HCT116 (cell line): ENCODE data around the gene COPB1. TPM values are rescaled to one million over a fixed set of nuclear protein-coding genes. Genes with fewer than 3 reads are reported as not detected.

Source experiments
- ATAC-seq: fragments of 200-7000 bp; cut with Tn5 transposase; 2 replicates; pipeline ENCODE4 v1.9.1; 2020; ENCODE audit warnings: mild to moderate bottlenecking, moderate library complexity
- BruUV-seq: library from RNA; stranded (reverse); fragments of 400-500 nt; replicated peaks from 2 replicates; lab custom pipeline; 2021; lab: Mats Ljungman, UMichigan
- CTCF ChIA-PET: fragments of 300-600 bp; sonication (Branson Sonifier 250); formaldehyde crosslinking; loops from one replicate; lab custom pipeline; 2021; ENCODE audit warnings: antibody characterized with exemption; lab: Charles Lee
- POLR2A ChIA-PET: fragments of 300-600, 350-600 bp; sonication (Branson Sonifier 250); formaldehyde crosslinking; loops from one replicate; lab custom pipeline; 2021; ENCODE audit warnings: antibody characterized with exemption; lab: Charles Lee
- RAD21 ChIA-PET, 2 experiments: fragments of 300-600 bp; sonication (Branson Sonifier 250); formaldehyde crosslinking; loops; one replicate each; lab custom pipeline; 2023; ENCODE audit warnings: low total read pairs in 2 of 2; ENCODE audit not compliant: uncharacterized antibody in 2 of 2, unreplicated experiment in 2 of 2, low non-redundant PET in 1 of 2; lab: Charles Lee
- DNase-seq: peaks from one replicate; pipeline ENCODE4 v3.0.0-alpha.2; 2010; ENCODE audit warnings: low read depth, low spot score
- H2AFZ ChIP-seq: fragments of 200-600 bp; shearing (Covaris generic), sonication (generic); 2 replicates; pipeline ENCODE4 v1.6.1; 2017; ENCODE audit warnings: low read depth, mixed run types, mixed read lengths, antibody characterized with exemption, low read length; ENCODE audit not compliant: poor library complexity, severe bottlenecking
- H3K27ac ChIP-seq: 2 replicates; pipeline ENCODE4 v1.5.1; 2012; ENCODE audit warnings: low read depth, low read length
- H3K27me3 ChIP-seq: fragments of 200-600 bp; sonication (generic); 2 replicates; pipeline ENCODE4 v1.6.1; 2016; ENCODE audit warnings: mixed run types, low read length, mixed read lengths; ENCODE audit not compliant: insufficient read depth
- H3K36me3 ChIP-seq, 2 experiments: fragments of 200-500 bp in 1 of 2; fragments of 200-600 bp in 1 of 2; sonication (Bioruptor generic) in 1 of 2; sonication (generic) in 1 of 2; 2 replicates each; pipeline versions ENCODE4 v1.5.1 to v1.6.1; 2014 to 2016; ENCODE audit warnings: low read length in 2 of 2, inconsistent platforms in 1 of 2, mixed read lengths in 1 of 2, mixed run types in 1 of 2; ENCODE audit not compliant: insufficient read depth in 2 of 2, control insufficient read depth in 1 of 2
- H3K4me1 ChIP-seq, 2 experiments: fragments of 200-600 bp in 1 of 2; sonication (generic) in 1 of 2; 2 replicates each; pipeline versions ENCODE4 v1.5.1 to v1.6.1; 2012 to 2017; ENCODE audit warnings: low read length in 2 of 2, inconsistent platforms in 1 of 2, mild to moderate bottlenecking in 1 of 2, mixed read lengths in 1 of 2, mixed run types in 1 of 2, moderate library complexity in 1 of 2; ENCODE audit not compliant: insufficient read depth in 2 of 2, control insufficient read depth in 1 of 2
- H3K4me2 ChIP-seq: fragments of 200-600 bp; sonication (generic); 2 replicates; pipeline ENCODE4 v1.6.1; 2017; ENCODE audit warnings: mixed run types, low read length, mixed read lengths
- H3K4me3 ChIP-seq, 2 experiments: fragments of 200-600 bp in 1 of 2; sonication (generic) in 1 of 2; replicated peaks in 1 of 2; 2 replicates each; pipeline ENCODE4 v1.5.1; 2011 to 2016; ENCODE audit warnings: low read length in 2 of 2, control low read depth in 1 of 2, low read depth in 1 of 2, mild to moderate bottlenecking in 1 of 2, mixed read lengths in 1 of 2, mixed run types in 1 of 2
- H3K79me2 ChIP-seq: fragments of 200-600 bp; sonication (generic); 2 replicates; pipeline ENCODE4 v1.6.1; 2017; ENCODE audit warnings: mild to moderate bottlenecking, mixed run types, low read length, moderate library complexity, mixed read lengths; ENCODE audit not compliant: insufficient read depth
- H3K9ac ChIP-seq: fragments of 200-600 bp; sonication (generic); 2 replicates; pipeline ENCODE4 v1.6.1; 2016; ENCODE audit warnings: low read length, mixed read lengths
- H3K9me2 ChIP-seq: fragments of 200-600 bp; sonication (generic), shearing (Covaris generic); 2 replicates; pipeline ENCODE4 v1.6.1; 2017; ENCODE audit warnings: mixed run types, mild to moderate bottlenecking, moderate library complexity; ENCODE audit not compliant: insufficient read depth
- H3K9me3 ChIP-seq, 2 experiments: fragments of 200-500 bp in 1 of 2; fragments of 200-600 bp in 1 of 2; sonication (Bioruptor generic) in 1 of 2; sonication (generic) in 1 of 2; 2 replicates each; pipeline ENCODE4 v1.6.1; 2014 to 2017; ENCODE audit warnings: low read length in 2 of 2, mixed read lengths in 2 of 2, inconsistent platforms in 1 of 2, low read depth in 1 of 2, mild to moderate bottlenecking in 1 of 2, mixed run types in 1 of 2, moderate library complexity in 1 of 2; ENCODE audit not compliant: control insufficient read depth in 1 of 2, insufficient read depth in 1 of 2
- H4K20me1 ChIP-seq: fragments of 200-600 bp; sonication (generic), shearing (Covaris generic); 2 replicates; pipeline ENCODE4 v1.6.1; 2017; ENCODE audit warnings: mixed run types, mild to moderate bottlenecking, moderate library complexity; ENCODE audit not compliant: insufficient read depth
- ATF3 ChIP-seq: IDR thresholded peaks from 2 replicates; pipeline ENCODE4 v1.6.1; 2012
- CBX3 ChIP-seq: IDR thresholded peaks from 2 replicates; pipeline ENCODE4 v1.6.1; 2012; ENCODE audit warnings: low read depth
- CTCF ChIP-seq, 3 experiments: fragments of 200-600 bp in 1 of 3; sonication (generic) in 1 of 3; IDR thresholded peaks in 2 of 3; conservative IDR thresholded peaks in 1 of 3; 2 replicates each; pipeline ENCODE4 v1.5.1; 2012 to 2017; ENCODE audit warnings: low read depth in 2 of 3, low read length in 2 of 3, antibody characterized with exemption in 1 of 3, borderline replicate concordance in 1 of 3, control low read depth in 1 of 3, mild to moderate bottlenecking in 1 of 3, mixed read lengths in 1 of 3, mixed run types in 1 of 3, moderate library complexity in 1 of 3; ENCODE audit not compliant: insufficient read depth in 1 of 3
- EGR1 ChIP-seq: IDR thresholded peaks from 2 replicates; pipeline ENCODE4 v1.6.1; 2012; ENCODE audit warnings: low read depth
- ELF1 ChIP-seq: IDR thresholded peaks from 2 replicates; pipeline ENCODE4 v1.6.1; 2012; ENCODE audit warnings: low read depth, borderline replicate concordance
- JUND ChIP-seq: IDR thresholded peaks from 2 replicates; pipeline ENCODE4 v1.6.1; 2012
- MAX ChIP-seq: IDR thresholded peaks from 2 replicates; pipeline ENCODE4 v1.6.1; 2012
- POLR2AphosphoS5 ChIP-seq: IDR thresholded peaks from 2 replicates; pipeline ENCODE4 v1.6.1; 2011; ENCODE audit warnings: mild to moderate bottlenecking, low read depth, low read length, moderate library complexity
- REST ChIP-seq: IDR thresholded peaks from 2 replicates; pipeline ENCODE4 v1.6.1; 2012; ENCODE audit warnings: low read depth
- intact Hi-C: fragments of 100-400 bp; cut with micrococcal nuclease; formaldehyde crosslinking; loops from 2 replicates; pipeline ENCODE4 v1.10.0; 2022
- total RNA-seq: library from RNA; stranded (reverse); gene quantifications from one replicate; pipeline ENCODE4 v1.2.1, GENCODE V29; 2021; ENCODE audit not compliant: unreplicated experiment

The COPB1 gene
- total RNA-seq, 1 experiment from 2014 or later: 95.5 TPM

GRCh38 chr11:14538271-14538925, 38.8 kb upstream of the COPB1 start:
- no TSS peak for BruUV-seq
- TF ChIP-seq POLR2AphosphoS5 (no peak), ATF3 (no peak), MAX (no peak), CBX3 (no peak), CTCF (IDR thresholded peaks at IDR 0.05 in 2 of 3, conservative IDR thresholded peaks at IDR 0.05 in 1 of 3; ENCODE audit: borderline replicate concordance in 1 of 3, insufficient read depth in 1 of 3, low read depth in 2 of 3, low read length in 2 of 3) (no peak), ELF1 (no peak), JUND (no peak), REST (no peak), EGR1 (no peak)
- TF ChIP-seq, all 23 proteins: peak for 0
- H3K36me3 ChIP-seq: no peaks in the 10 kb centered on the region
- intact Hi-C loops: loop anchor here (10.0 kb wide), 2 partner anchors 56 to 226 kb away; no protein-coding TSS in a partner anchor
- H3K9me3 ChIP-seq: no peaks in the 10 kb centered on the region
- H3K79me2 ChIP-seq: no peaks in the 10 kb centered on the region
- no peaks in the 10 kb centered on the region for H3K27me3 ChIP-seq
- ChIA-PET CTCF (no interaction called here), RAD21 (no interaction called here), POLR2A (no interaction called here)
- no peak for ATAC-seq
- H3K4me3 ChIP-seq: no peak overlapping the region
- no peaks in the 10 kb centered on the region for H3K9me2 ChIP-seq
- H4K20me1 ChIP-seq: no peaks in the 10 kb centered on the region
- no peak overlapping the region for H3K27ac ChIP-seq
- H3K4me1 ChIP-seq: peaks cover 0 to 8% of the 10 kb centered on the region in 2 experiments; a peak in 2 of 4 replicates
- no peak overlapping the region for H2AFZ ChIP-seq
- no peak for DNase-seq
- no peak overlapping the region for H3K9ac ChIP-seq
- H3K4me2 ChIP-seq: no peak overlapping the region
